NCI-H526 treated with DMSO at 0.1 percent for 48 hours (cell line): ENCODE data around the gene TNFRSF9.
"Not testable (repeated sequence)": the region's sequence is repeated elsewhere in the genome, so short reads cannot be mapped to it uniquely, and the experiment has no call there.

Experiments used
- DNase-seq: peaks from one replicate; lab custom pipeline; 2025; lab: John Stamatoyannopoulos, UW

The TNFRSF9 gene

GRCh38 chr1:7940745-7941436 is at the start of gene TNFRSF9:
Gene TNFRSF9, minus strand, starts transcription at chr1:7940839. Its CDS starts 845 bp downstream, at chr1:7939994.
- no peak for DNase-seq

DNA sequence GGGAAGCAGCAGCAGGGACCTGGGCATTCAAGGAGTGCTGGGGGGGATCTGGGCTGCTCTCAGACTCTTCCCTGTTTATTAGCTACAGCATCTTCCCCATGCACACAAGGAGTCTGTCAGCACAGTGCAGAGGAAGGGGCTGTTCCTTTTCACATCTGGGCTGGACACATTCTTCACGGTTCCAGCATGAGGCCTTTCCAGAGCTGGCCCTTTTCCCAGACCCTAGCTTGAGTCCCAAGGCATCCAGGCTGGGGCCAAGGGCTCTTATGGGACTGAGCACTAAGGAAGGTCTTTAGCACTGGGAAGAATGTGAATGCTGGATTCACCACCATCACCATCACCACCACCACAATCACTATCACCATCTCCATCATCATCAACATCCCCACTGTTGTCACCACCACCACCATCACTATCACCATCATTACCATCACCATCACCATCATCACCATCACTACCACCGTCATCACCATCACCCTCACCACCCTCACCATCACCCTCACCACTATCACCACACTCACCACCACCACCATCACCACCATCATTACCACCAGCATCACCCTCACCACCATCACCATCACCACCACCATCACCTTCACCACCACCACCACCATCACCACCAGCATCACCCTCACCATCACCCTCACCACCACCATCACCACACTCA is 49.3 kb upstream of the TNFRSF9 start:
- no peak for DNase-seq

- no peak for DNase-seq
These were observed 47.9 kb upstream of the TNFRSF9 start for GRCh38 chr1:7988576-7988975.

DNA sequence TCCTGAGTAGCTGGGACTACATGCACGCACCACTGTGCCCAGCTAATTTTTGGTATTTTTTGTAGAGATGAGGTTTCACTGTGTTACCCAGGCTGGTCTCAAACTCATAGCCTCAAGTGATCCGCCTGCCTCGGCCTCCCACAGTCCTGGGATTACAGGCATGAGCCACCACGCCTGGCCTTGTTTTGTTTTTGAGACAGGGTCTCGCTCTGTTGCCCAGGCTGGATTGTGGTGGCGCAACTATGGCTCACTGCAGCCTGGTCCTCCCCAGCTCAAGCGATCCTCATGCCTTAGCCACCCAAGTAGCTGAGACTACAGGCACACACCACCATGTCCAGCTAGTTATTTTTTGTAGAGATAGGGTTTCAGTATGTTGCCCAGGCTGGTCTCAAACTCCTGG is 46.9 kb upstream of the TNFRSF9 start:
- DNase-seq = no peak

DNA sequence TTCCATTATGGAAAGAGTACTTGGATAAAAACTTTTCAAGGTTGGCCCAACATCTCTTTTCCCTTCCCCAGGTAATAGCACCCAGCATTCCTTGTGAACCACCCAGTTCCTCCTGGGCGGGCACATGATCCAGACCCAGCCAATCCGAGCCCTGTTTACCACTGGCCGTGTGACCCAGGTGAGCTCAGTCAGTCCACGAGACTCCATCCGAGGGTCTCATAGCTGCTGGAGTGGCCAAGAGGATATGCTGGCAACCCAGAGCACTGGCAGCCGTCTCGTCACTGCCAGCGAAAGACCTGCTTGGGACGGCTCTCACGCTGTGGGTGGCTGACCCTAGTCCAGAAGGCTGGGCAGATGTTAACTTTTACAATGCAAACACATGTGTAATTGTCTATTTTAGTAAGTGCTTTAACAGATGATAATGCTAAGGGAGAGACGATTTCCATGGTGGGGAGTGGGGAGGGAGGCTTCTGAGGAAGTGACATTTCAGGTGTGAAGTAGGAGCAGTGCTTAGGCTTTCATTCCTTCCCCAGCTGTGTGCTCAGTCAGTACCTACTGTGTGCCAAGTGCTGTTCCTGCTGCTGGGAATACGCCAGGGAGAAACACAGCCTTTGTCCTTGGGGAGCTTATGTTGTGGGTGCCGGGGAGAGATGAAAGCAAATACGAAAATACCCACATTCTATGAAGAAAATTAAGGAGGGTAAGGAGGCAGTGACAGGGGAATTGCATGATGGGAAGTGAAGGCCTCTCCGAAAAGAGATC is 45.4 kb upstream of the TNFRSF9 start:
- DNase-seq = no peak

GRCh38 chr1:7984811-7985210 is 44.2 kb upstream of the TNFRSF9 start:
- no peak for DNase-seq

DNA sequence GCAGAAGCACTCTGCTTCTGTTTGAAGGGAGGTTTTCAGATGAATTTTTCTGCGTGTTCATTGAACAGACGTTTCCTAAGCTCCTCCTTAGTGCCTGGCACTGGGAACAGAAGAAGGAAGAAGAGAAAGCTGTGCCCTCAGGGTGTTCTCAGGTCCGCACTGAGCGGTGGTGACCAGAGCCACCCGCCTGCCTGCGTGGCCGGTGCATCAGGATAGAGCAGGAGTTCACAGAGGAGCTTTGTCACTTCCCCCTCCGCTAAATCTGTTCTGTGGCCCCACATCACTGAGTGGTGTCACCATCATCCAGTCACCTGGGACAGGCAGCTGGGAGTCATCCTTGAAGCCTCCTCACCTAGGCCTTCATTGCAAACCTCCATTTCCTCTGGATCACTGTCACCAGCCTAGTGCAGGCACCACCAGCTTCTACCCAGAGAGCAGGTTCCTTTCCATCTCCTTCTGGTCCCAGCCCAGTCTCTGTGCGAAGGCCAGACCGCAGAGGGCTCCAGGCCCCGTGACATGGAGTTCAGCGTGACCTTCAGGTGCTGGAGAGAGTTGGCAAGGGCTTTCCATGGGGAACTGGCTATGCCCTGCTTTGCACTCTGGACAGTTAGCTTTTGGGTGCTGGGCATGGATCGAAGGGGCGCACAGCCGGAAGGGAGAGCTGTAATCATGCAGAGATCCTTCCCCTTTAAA is 42.6 kb upstream of the TNFRSF9 start:
- no peak for DNase-seq

DNA sequence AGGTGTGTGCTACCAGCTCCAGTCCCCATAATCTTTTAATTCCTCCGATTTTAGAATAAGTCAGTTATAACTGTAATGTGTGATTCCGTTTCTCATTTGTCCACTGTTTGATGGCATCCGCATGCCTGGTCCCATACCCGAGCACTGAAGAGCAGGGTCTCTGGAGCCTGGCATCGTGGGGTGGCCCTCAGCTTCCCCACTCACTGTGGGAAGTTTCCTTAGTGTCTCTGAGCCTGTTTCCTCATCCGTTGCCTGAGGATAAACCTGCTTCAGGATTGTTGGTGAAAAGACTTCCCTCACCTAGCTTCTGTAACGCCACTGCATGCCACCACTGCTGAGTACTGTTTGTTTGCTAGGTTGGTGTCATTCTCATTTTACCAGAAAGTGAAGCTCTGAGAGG is 40.3 kb upstream of the TNFRSF9 start:
- DNase-seq = no peak

DNA sequence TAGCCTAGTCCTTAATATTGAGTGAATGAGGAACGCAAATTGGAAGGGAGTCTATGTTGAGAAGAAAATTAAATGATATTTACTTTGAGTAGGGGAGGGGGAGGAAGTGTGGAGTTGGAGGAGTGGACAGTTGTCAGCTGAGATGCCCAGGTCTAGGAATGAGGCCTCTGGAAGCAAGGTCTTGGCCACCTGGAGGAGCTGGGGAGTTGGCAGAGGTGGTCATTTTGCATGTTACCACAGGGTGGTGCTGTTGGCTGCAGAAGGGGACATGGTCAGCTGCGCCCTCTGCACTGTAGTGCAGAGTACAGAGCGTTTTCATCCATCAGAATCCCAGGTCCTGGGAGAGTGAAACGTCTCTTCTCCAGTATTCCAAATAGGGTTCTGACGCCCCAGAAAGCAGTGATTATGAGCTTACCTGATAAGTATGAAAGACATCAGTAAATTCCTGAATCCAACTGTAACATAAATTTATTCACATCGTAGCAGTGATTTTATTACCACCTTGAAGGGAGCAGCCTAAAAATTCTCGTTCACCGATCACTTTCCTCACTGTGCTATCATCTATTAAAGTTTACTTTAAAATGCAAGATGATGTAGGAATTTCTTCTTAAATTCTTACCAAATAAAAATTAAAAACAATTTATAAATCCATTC is 34.7 kb upstream of the TNFRSF9 start:
- DNase-seq = peak; percentile 74

- DNase-seq = no peak
These were observed 32.4 kb upstream of the TNFRSF9 start for GRCh38 chr1:7973086-7973485.

GRCh38 chr1:7972285-7972684 is 31.6 kb upstream of the TNFRSF9 start:
- DNase-seq = no peak

- DNase-seq = no peak
These were observed 30.4 kb upstream of the TNFRSF9 start for GRCh38 chr1:7971024-7971423.

- DNase-seq = no peak
These were observed 29.6 kb upstream of the TNFRSF9 start for GRCh38 chr1:7970246-7970645.

DNA sequence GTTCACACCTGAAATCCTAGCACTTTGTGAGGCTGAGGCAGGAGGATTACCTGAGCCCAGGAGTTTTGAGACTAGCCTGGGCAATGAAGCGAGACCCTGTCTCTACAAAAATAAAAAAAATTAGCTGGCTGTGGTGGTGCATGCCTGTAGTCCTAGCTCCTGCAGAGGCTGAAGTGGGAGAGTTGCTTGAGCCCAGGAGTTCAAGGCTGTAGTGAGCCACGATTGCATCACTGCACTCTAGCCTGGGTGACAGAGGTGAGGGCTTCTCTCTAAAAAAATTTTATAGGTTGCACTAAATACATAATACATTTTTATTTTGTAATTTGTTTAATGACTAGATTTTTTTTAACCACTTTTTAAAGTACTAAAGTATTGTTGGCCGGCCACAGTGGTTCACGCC is 27.0 kb upstream of the TNFRSF9 start:
- no peak for DNase-seq

DNA sequence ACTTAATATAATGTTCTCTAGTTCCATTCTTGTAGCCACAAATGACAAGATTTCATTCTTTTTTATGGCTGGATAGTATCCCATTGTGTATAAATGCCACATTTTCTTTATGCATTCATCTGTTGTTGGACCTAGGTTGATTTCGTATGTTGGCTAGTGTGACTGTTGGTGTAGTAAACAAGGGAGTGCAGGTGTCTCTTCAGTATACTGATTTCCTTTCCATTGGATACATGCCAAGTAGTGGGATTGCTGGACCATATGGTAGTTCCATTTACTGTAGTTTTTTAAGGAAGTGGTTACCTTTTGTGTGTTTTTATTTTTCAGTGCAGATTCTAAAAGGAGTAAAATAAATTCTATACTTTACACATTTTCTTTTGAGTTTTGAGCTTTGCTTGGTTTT is 26.6 kb upstream of the TNFRSF9 start:
- DNase-seq = no peak

- no peak for DNase-seq
These were observed 23.8 kb upstream of the TNFRSF9 start for GRCh38 chr1:7964476-7964875.

DNA sequence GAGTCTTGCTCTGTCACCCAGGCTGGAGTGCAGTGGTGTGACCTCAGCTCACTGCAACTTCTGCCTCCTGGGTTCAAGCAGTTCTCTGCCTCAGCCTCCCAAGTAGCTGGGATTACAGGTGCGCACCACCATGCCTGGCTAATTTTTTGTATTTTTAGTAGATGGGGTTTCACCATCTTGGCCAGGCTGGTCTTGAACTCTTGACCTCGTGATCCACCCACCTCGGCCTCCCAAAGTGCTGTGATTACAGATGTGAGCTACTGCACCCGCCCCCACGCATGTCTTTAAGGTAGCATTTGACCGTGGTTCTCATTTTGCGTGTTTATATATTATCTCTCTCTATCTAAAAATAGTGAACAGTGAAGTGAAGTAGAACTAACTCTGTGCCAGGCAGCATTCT is 23.2 kb upstream of the TNFRSF9 start:
- DNase-seq = not testable (repeated sequence)

- DNase-seq = not testable (repeated sequence)
These were observed 22.7 kb upstream of the TNFRSF9 start for GRCh38 chr1:7963378-7963730.

- no peak for DNase-seq
These were observed 22.2 kb upstream of the TNFRSF9 start for GRCh38 chr1:7962636-7963377.

GRCh38 chr1:7962014-7962335 is 21.3 kb upstream of the TNFRSF9 start:
- no peak for DNase-seq

- DNase-seq = peak; percentile 97
These were observed 20.8 kb upstream of the TNFRSF9 start, which contains the start of gene PARK7 for GRCh38 chr1:7961216-7962013. Gene PARK7, plus strand, starts transcription at chr1:7961711. Its CDS starts 1,075 bp downstream, at chr1:7962786.
